Measurements from ENCODE around the gene MGAT5. TPM values are rescaled to one million over a fixed set of nuclear protein-coding genes. Genes with fewer than 3 reads are reported as not detected.
A peak's percentile ranks its signal among the peaks of the same experiment; 100 is the strongest.

The MGAT5 gene
- total RNA-seq, 1 donor from 2014 or later, result 98.7 TPM

DNA sequence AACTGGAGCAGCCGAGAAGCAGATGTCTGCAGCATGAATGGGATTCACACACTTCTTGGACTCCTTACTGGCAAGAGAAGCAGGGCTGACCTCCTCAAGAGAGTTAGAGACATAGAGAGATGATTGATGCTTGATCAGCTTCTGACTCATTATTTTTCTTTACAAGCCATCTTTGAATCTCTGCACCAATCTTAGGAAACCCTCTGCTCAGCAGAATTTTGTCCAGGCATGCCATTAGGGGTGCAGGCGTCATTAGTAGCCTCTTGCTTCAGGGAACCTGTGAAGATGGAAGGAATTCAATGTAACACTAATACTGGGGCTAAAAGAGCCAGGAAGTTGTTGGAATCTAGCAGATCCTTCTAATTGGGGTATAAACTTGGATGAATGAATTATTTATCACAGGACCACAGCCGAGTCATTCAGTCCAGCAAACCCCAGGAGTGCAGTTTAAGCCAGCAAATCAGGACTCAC, 151.8 kb downstream of the MGAT5 start:
- DNase-seq, result no peak
- Histone ChIP-seq H3K27me3 (ENCODE audit: low read depth) (no peaks in the 10 kb centered on the region), H3K27ac (replicated peaks) (no peak overlapping the region), H3K4me1 (peaks cover 84% of the 10 kb centered on the region), H3K4me3 (no peak overlapping the region), H3K36me3 (peaks cover 12% of the 10 kb centered on the region), H3K9me3 (replicated peaks) (no peaks in the 10 kb centered on the region)
- TF ChIP-seq, protein P1, sequence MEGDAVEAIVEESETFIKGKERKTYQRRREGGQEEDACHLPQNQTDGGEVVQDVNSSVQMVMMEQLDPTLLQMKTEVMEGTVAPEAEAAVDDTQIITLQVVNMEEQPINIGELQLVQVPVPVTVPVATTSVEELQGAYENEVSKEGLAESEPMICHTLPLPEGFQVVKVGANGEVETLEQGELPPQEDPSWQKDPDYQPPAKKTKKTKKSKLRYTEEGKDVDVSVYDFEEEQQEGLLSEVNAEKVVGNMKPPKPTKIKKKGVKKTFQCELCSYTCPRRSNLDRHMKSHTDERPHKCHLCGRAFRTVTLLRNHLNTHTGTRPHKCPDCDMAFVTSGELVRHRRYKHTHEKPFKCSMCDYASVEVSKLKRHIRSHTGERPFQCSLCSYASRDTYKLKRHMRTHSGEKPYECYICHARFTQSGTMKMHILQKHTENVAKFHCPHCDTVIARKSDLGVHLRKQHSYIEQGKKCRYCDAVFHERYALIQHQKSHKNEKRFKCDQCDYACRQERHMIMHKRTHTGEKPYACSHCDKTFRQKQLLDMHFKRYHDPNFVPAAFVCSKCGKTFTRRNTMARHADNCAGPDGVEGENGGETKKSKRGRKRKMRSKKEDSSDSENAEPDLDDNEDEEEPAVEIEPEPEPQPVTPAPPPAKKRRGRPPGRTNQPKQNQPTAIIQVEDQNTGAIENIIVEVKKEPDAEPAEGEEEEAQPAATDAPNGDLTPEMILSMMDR (IDR thresholded peaks at IDR 0.05; ENCODE audit: borderline replicate concordance), result no peak
- intact Hi-C loops (cut with micrococcal nuclease), result loop anchor here (5.0 kb wide), 1 partner anchor 518 kb away; no protein-coding TSS in a partner anchor

DNA sequence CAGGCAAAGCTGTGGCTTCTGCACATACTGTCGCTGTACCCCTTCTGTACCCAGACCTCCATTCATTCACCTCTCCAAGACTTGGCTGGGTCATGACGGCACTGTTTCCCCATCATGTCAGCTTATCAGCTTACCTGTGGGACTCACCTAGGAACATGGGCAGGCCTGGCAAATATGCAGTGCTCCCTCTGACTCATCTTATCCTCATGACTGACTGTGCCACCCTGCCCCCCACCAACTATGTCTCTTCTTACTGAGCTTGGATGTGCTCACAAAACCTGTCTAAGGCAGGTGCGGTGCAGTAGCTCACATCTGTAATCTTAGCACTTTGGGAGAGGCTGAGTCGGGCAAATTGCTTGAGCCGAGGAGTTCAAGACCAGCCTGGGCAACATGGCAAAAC, 152.4 kb downstream of the MGAT5 start:
- H3K36me3 ChIP-seq, result peaks cover 12% of the 10 kb centered on the region
- DNase-seq, result no peak
- TF ChIP-seq, protein P1 (IDR thresholded peaks at IDR 0.05; ENCODE audit: borderline replicate concordance), result no peak
- H3K4me3 ChIP-seq, result no peak overlapping the region
- H3K27me3 ChIP-seq (ENCODE audit: low read depth), result no peaks in the 10 kb centered on the region
- no peak overlapping the region for H3K27ac ChIP-seq (replicated peaks)
- intact Hi-C loops (cut with micrococcal nuclease), result loop anchor here (5.0 kb wide), 1 partner anchor 519 kb away; no protein-coding TSS in a partner anchor
- H3K9me3 ChIP-seq (replicated peaks), result no peaks in the 10 kb centered on the region
- H3K4me1 ChIP-seq, result peaks cover 84% of the 10 kb centered on the region

DNA sequence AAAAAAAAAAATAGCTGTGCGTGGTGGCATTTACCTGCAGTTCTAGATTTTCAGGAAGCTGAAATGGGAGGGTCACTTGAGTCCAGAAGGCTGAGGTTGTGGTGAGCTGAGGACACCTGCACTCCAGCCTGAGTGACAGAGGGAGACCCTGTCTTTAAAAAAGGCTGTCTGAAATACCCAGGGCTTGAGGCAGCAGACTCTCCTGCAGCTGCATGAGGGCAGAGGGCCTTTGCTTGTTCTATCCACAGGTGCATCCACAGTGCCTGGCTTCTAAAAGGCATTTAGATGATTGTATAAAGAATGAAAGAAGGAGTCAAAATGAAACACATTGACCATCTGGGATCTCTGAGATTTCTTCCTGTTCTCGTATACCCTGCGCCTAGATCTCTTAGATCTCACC, 152.9 kb downstream of the MGAT5 start:
- Histone ChIP-seq H3K27ac (replicated peaks) (no peak overlapping the region), H3K36me3 (peaks cover 12% of the 10 kb centered on the region), H3K4me3 (no peak overlapping the region), H3K9me3 (replicated peaks) (no peaks in the 10 kb centered on the region), H3K27me3 (ENCODE audit: low read depth) (no peaks in the 10 kb centered on the region), H3K4me1 (peaks cover 84% of the 10 kb centered on the region)
- TF ChIP-seq, protein P1 (IDR thresholded peaks at IDR 0.05; ENCODE audit: borderline replicate concordance), result no peak
- DNase-seq, result no peak
- intact Hi-C loops (cut with micrococcal nuclease), result loop anchor here (5.0 kb wide), 1 partner anchor 519 kb away; no protein-coding TSS in a partner anchor

DNA sequence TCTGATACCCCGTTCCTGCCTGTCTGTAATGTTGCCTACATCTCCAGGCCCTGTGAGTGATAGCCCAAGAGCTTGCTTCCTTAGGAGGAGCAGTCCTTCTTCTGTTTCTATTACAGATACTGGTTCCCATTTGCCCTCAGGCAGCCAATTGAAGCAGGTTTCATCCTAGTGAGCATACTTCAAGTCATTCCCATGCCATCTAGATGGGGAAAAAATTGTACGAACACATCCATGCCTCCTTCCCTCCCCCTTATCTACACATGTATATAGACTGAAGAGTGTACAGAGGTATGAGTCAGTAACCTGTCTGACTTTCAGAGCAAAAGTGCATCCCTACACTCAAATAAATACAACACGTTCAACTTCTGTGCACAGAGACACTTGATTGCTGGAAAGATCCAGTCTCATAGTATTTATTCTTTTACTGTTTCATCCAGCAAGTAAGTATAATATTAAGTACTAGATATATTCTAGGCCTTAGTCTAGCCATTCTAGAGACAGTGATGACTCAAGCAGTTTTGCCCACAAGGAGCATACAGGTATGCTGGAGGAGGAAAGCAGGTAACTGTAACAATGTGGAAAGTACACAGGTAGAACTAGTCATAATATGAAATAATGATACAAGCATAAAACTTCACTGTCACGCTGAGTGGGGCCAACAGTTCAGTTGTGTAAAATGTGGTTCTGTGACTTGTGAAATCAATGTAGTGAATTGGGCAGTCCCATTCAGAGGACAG, 153.4 kb downstream of the MGAT5 start:
- Histone ChIP-seq H3K4me1 (peaks cover 84% of the 10 kb centered on the region), H3K4me3 (no peak overlapping the region), H3K9me3 (replicated peaks) (no peaks in the 10 kb centered on the region), H3K36me3 (peaks cover 12% of the 10 kb centered on the region), H3K27ac (replicated peaks) (no peak overlapping the region), H3K27me3 (ENCODE audit: low read depth) (no peaks in the 10 kb centered on the region)
- intact Hi-C loops (cut with micrococcal nuclease), result loop anchor here (5.0 kb wide), 1 partner anchor 520 kb away; no protein-coding TSS in a partner anchor
- TF ChIP-seq, protein P1 (IDR thresholded peaks at IDR 0.05; ENCODE audit: borderline replicate concordance), result no peak
- DNase-seq, result no peak

DNA sequence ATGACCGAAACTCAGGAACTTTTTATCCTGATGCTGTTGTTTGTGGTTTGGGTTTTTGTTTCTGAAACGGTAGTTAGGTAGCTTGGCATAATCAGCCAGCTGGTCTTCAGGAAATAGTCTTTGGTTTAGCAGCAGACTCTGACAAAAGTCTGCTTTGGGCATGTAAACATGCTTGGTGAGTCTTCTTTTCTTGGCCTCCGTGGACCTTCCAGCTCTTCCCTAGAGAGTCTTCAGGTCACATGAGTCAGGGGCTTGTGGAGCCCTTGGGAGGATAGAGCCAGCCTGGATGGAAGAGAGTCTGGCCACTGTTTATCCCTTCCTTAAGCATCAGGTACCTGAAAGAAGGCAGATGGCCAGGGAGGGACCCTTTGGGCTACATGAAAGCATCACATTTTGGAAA, 154.5 kb downstream of the MGAT5 start:
- TF ChIP-seq, protein P1 (IDR thresholded peaks at IDR 0.05; ENCODE audit: borderline replicate concordance), result no peak
- intact Hi-C loops (cut with micrococcal nuclease), result loop anchor here (5.0 kb wide), 1 partner anchor 521 kb away; no protein-coding TSS in a partner anchor
- Histone ChIP-seq H3K9me3 (replicated peaks) (no peaks in the 10 kb centered on the region), H3K27ac (replicated peaks) (peak overlapping the region; percentile 14), H3K36me3 (peaks cover 15% of the 10 kb centered on the region), H3K4me1 (peaks cover 74% of the 10 kb centered on the region), H3K27me3 (ENCODE audit: low read depth) (no peaks in the 10 kb centered on the region), H3K4me3 (no peak overlapping the region)
- DNase-seq, result no peak

Measured in left ventricle myocardium inferior (tissue), 1 donor.